GM06990 (cell line): ENCODE data around the gene MEGF11.
A peak's percentile ranks its signal among the peaks of the same experiment; 100 is the strongest.

Source experiments
- DNase-seq: peaks from one replicate; pipeline ENCODE4 v3.0.0-alpha.2; 2011; ENCODE audit not compliant: insufficient read length; ENCODE audit errors: extremely low read depth
- H3K27me3 ChIP-seq: replicated peaks from 2 replicates; pipeline ENCODE4 v1.6.0; 2011; ENCODE audit warnings: low read length; ENCODE audit not compliant: control insufficient read depth, insufficient read depth
- H3K36me3 ChIP-seq: 2 replicates; pipeline ENCODE4 v1.5.1; 2011; ENCODE audit warnings: low read length; ENCODE audit not compliant: control insufficient read depth, insufficient read depth
- H3K4me3 ChIP-seq: replicated peaks from 2 replicates; pipeline ENCODE4 v1.5.1; 2011; ENCODE audit warnings: low read depth, mild to moderate bottlenecking, control low read depth, low read length
- TF ChIP-seq, protein P1 (sequence below): IDR thresholded peaks from 2 replicates; pipeline ENCODE4 v1.5.1; 2011; ENCODE audit warnings: low read length, control low read depth, mild to moderate bottlenecking, inconsistent platforms; ENCODE audit not compliant: insufficient read depth, poor library complexity, severe bottlenecking

Gene MEGF11

DNA sequence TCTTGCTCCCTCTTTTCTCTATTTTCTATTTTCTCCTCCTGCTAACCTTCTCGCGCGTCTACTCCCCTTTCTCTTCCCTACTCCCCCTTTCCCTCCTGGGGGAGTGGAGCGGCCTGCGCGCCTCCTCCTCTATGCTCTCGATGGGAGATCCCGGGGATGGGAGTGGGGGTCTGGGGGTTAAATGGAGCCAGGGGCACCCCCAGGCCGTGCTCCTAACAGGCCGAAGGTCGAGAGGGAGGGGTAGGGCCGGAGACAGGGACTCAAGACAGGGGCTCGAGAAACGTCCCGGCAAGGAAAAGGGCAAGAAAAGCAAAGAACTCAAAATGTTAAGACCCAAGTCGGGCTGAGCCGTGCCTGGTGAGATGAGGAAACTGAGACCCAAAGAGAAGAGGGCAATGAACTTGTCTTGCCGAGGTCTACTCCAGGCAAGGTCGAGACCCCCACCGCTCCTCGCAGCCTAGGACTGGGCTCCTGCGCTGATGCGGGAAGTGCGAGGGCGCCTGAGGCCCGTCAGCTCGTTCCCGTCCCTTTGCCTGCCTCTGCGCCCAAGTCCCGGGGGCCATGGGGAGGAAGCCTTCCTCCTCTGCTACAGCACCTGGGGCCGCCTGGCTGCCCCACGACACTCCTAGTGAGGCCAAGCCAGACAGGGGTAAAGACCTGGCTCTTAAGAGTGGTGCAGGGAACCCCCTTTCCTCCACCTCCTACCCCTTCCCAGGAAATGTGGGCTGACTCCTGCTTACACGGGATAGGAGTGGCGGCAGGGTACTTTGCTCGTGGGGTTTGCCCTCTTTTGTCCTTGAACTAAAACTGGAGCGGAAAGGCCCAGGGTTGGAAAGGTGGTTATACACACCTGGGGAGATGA lies 770 bp upstream of the MEGF11 start:
- DNase-seq: no peak
- no peak overlapping the region for H3K4me3 ChIP-seq
- TF ChIP-seq, protein P1, sequence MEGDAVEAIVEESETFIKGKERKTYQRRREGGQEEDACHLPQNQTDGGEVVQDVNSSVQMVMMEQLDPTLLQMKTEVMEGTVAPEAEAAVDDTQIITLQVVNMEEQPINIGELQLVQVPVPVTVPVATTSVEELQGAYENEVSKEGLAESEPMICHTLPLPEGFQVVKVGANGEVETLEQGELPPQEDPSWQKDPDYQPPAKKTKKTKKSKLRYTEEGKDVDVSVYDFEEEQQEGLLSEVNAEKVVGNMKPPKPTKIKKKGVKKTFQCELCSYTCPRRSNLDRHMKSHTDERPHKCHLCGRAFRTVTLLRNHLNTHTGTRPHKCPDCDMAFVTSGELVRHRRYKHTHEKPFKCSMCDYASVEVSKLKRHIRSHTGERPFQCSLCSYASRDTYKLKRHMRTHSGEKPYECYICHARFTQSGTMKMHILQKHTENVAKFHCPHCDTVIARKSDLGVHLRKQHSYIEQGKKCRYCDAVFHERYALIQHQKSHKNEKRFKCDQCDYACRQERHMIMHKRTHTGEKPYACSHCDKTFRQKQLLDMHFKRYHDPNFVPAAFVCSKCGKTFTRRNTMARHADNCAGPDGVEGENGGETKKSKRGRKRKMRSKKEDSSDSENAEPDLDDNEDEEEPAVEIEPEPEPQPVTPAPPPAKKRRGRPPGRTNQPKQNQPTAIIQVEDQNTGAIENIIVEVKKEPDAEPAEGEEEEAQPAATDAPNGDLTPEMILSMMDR: no peak
- peaks cover 9% of the 10 kb centered on the region for H3K27me3 ChIP-seq
- no peaks in the 10 kb centered on the region for H3K36me3 ChIP-seq

DNA sequence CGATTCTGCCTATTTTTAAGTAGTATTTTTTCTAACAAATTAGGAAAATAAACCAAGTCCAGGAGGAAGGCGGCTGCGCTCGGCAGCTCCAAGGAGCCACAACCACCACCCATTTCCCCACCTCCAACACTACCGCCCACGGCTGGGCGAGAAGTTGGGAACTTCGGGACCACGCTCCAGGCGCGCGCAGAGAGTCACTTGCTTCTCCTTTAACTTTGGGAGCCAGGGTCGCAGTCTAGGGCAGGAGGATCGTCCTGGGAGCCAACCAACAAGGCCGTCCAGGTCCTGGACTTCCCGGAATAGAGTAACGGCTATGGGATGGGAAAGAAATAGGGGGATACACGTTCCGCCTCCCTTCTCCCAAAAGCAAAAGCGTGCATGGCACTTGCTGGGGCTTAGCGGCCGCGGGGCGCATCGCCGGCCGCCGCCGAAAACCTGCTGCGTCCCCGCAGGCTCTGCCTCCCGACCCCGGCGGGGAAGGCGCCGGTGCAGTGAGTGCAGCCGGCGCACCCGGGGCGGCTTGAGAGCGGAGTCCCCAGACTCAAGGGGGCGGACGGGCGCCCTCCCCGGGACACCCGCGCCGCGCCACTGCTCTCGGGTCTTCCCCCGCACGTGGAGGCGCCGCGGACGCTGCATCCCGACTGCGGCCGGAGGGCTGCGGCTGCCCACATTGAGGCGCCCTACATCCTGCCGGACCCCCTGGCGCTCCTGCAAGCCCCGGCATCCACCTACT lies 699 bp downstream of the MEGF11 start:
- Histone ChIP-seq H3K36me3 (no peaks in the 10 kb centered on the region), H3K4me3 (peak overlapping the region; percentile 36), H3K27me3 (peaks cover 9% of the 10 kb centered on the region)
- TF ChIP-seq, protein P1: no peak
- peak; percentile 33 for DNase-seq

DNA sequence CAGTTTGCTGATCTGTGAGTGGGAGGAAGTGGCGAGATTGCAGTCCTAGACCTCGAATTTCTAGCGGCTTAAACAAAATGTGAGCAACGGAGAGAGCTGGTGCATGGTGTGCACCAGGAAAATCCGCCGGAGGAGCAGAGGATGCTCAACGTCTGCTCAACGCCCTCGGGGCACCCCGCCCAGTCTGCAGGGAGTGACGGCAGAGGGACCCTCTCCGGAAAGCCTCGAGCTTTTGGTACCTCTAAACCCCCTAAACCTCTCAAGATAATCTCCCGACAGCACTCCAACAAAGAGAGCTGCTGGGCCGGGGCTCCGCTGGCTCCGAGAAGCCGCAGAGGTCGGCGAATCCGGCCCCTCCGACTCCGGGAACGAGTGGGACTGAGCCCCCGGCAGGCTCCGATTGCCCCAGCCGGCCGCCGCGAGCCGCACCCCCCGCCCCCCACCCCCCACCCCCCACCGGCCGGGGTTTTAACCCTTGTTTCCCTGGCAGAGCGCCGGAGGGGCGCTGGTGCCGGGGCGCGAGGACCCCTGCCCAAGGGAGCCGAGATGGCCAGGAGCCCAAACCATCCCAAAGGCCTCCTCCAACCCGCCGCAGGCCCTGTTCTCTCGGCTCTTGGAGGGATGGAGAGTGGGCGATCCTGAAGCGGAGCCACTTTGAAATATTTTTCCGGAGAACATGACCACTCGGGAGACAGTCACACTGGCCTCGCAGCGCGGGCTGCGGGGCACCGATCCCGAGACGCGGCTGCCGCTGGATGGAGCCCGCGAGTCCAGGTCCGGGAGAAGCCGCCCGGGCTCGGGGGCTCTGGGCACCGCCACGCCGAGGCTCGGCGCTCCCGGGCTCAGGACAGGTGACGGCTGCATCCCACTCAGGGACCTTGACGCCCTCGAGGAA lies 1.5 kb downstream of the MEGF11 start:
- H3K27me3 ChIP-seq: peaks cover 9% of the 10 kb centered on the region
- peak overlapping the region; percentile 36 for H3K4me3 ChIP-seq
- no peaks in the 10 kb centered on the region for H3K36me3 ChIP-seq
- DNase-seq: peak; percentile 48
- TF ChIP-seq, protein P1: peak; percentile 63

DNA sequence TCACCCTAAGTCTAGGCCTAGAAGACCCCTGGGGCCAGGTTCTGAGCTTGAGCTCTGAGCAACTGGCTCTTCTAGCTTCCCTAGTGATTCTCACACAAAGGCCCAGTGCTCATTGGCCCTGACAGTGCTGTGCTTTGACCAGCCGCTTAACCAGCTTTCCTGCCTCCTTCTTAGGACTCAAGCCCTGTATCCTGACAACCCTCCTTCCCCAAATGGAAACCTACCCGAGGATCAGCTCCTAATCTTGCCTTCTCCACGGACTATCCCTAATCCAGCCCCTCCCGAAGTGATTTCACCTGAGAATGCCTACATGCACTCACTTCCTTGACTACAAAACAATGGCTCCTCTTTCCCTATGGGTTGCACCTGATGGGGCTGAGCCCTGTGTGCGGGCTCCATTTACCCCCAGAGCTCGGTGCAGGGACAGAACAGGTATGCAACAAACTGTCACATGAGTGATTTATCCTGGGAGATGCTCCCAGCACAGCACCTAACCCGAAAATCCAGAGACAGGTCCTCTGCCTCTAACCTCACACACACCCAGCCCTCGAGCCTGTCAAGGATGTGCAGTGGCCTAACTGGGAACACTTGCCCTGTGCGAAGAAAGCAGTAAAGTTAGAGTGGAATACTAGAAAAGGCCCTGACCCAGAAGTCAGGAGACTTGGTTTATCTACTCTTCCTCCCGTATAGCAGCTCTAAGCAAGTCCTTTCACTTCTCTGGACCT lies 2.3 kb downstream of the MEGF11 start:
- Histone ChIP-seq H3K4me3 (no peak overlapping the region), H3K27me3 (peaks cover 9% of the 10 kb centered on the region), H3K36me3 (no peaks in the 10 kb centered on the region)
- TF ChIP-seq, protein P1: no peak
- no peak for DNase-seq

DNA sequence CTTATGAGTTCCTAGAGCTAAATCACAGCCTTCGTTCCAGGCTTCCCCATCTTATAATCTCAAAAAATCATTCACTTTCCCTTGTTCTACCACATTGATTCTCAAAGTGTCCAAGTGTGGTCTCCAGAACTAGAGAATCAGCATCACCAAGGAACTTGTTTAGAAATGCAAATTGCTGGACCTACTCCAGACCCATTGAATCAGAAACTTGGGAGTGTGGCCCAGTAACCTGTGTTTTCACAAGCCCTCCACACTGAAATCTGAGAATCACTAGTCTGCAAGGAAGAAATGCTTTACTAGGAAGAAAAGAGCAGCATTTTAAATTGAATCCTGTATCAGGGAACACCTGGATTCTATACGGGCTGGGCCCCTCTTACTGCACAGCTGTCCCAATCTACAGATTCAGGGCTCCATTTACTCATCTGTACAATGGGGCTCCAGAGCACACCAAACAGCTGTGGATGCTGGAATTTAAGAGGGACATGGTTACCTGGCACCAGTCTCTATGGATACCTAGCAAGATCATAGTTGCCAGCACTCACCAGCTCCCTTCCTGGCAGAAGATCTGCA lies 3.9 kb downstream of the MEGF11 start:
- Histone ChIP-seq H3K27me3 (peaks cover 10% of the 10 kb centered on the region), H3K4me3 (no peak overlapping the region)
- TF ChIP-seq, protein P1: no peak

More for the DNA sequence above, 3.9 kb downstream of the MEGF11 start:
- no peak for DNase-seq
- H3K36me3 ChIP-seq: no peaks in the 10 kb centered on the region
